ENCODE measurements around the gene KIF25.

Gene KIF25

DNA sequence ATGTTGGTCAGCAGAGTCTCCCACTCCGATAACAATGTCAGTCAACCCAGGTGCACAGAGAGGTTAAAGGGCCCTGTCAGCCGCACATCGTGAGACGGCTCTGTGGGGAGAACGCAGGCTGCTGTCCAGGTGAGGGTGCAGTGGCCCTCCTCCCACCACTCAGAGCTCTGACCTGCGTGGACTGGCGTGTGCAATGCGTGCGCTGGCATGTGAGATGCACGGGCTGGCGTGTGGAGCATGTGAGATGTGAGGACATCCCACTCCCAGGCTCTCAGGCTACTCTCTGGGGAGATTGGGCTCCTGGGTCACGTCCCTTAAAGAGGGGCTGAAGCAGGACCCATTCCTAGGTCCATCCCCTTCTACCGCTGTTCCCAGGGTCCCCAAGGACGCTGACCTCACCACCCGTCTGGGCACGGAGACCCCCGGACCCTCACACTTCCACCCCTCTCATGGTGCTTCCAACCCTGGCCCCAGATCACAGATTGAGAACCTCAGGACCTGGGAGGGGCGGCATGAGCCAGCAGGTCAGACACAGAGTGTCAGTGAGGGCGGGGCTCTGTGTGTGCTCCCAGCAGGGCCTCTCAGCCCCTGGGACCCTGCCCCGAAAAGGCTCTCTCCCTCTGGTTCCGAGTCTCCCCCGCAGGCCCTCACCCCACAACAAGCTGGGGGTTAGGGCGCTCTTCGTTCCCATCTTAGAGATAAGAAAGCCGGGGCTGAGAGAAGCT lies 90.1 kb downstream of the KIF25 start:
- no peak for DNase-seq (ENCODE audit: low read depth)
- no peak overlapping the region for H3K4me3 ChIP-seq (ENCODE audit: low read depth, low read length)
- no peak for TF ChIP-seq CTCF (IDR thresholded peaks at IDR 0.05; ENCODE audit: insufficient read depth, low read depth, low read length, missing control alignments)

DNA sequence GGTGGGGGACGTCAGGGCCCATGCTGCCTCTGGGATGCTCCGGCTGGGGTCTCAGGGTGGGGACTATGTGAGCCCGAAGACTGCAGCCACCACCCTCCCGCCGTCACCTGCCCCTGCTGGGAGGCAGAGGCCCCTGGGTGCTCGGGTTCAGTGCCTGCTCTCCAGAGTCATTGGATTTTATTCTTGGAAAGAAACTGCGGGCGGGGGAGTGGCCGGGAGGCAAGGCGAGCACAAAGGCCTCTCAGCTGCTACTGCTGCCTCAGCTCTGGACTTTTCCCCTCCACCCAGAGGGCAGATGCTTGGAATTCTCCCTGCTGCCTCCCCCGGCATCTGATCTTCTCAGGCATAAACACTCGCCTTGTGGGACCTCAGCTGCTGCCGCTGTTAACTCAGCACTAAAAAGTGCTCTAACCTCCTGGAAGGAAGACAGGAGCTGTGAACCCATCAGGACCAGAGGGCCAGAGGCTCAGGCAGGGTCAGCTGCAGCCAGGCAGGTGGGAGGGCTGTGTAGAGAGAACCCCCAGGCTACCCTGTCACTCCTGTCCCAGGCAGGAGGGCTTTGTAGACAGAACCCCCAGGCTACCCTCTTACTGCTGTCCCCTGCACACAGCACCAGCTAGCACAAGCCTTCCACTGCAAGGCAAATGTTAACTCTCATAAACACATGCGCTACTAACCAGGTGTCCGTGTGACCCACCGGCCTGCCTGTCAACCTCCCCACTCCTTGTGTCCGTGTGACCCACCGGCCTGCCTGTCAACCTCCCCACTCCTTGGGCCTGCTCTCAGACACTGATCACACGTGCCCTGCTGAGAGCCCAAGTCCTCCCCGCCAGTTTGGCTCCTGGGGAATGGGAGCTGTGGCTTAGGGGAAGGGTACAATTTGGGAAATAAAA lies 90.9 kb downstream of the KIF25 start:
- DNase-seq (ENCODE audit: low read depth): no peak
- TF ChIP-seq CTCF (IDR thresholded peaks at IDR 0.05; ENCODE audit: insufficient read depth, low read depth, low read length, missing control alignments): no peak

DNA sequence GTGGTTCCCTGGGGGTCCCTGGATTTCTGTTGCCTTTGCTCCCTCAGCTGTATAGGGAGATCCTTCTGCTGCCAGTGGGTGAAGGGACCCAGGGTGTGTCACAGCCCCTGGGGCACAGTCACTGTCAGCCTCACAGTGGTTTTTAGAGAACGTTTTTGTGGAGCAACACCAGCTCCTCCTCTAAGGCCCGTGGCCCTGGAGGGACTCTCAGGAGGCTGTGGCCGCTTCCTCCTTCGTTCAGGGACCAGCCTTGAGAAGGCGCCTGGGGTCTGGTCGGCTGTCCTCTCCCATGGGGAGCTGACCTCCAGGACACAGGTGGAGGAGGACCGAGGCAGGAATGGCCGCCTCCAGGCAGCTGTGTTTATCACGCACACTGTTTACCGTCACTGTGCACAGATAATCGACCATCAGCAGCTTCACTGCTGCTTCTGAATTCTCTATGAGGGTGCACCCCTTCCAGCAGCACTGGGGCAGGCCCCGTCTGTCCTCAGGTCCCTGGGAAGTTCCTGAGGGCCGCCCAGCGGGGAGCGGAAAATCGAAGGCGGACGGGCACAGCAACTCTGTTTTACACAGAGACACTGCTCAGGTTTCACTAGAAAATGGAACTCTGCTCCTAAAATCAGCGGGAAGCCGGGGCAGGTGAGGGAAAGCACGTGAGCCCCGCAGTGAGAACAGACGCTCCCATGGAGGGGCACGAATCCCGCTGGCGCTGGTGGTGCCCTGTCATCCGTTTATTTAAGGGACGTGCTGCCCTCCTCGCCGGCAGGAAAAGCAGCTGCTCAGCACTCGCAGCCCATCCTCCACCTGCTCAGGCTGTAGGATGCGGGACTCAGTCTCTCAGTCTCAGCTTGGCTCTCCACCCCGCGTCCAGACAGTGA lies 92.0 kb downstream of the KIF25 start:
- no peak for DNase-seq (ENCODE audit: low read depth)
- TF ChIP-seq CTCF (IDR thresholded peaks at IDR 0.05; ENCODE audit: insufficient read depth, low read depth, low read length, missing control alignments): no peak
- H3K4me3 ChIP-seq (ENCODE audit: low read depth, low read length): no peak overlapping the region

More for the DNA sequence above, 90.9 kb downstream of the KIF25 start:
- H3K4me3 ChIP-seq (ENCODE audit: low read depth, low read length): no peak overlapping the region

DNA sequence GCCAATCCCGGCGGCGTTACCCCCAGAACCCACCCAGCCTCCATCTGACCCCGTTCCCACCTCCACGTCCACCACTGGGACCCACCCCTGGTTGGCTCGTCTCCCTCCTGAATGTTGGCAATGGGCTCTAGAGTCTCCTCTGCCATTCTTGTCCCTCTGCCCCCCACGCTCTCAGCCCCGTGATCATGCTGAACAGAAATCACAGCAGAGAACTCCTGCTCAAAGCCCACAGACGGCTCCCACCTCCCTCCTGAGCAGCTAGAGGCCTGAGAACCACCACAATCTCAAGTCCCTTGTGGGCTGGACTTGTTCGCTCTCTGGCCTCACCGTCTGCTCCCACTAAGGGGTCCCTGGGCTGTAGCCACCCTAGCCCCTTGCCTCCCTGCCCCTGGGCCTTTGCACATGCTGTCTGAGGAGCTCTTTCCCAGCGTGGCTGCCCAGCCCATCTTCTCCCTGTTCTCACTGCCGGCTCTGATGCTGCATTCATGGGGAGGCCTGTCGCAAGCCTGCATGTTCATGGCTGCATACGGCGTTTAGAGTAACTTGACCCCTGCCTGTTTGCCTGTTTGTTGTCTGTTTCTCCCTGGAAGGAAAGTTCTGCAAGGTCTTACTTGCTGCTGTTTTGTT lies 92.7 kb downstream of the KIF25 start:
- TF ChIP-seq CTCF (IDR thresholded peaks at IDR 0.05; ENCODE audit: insufficient read depth, low read depth, low read length, missing control alignments): no peak
- no peak for DNase-seq (ENCODE audit: low read depth)
- no peak overlapping the region for H3K4me3 ChIP-seq (ENCODE audit: low read depth, low read length)

GRCh38 chr6:168090706-168091105 lies 93.2 kb downstream of the KIF25 start:
- TF ChIP-seq CTCF (IDR thresholded peaks at IDR 0.05; ENCODE audit: insufficient read depth, low read depth, low read length, missing control alignments): no peak
- DNase-seq (ENCODE audit: low read depth): no peak
- H3K4me3 ChIP-seq (ENCODE audit: low read depth, low read length): no peak overlapping the region

All from GM12865 (cell line).